ENCODE data around the gene RASA3. TPM values are rescaled to one million over a fixed set of nuclear protein-coding genes. Genes with fewer than 3 reads are reported as not detected.
A peak's percentile ranks its signal among the peaks of the same experiment; 100 is the strongest.

The RASA3 gene
- total RNA-seq, 1 donor from 2014 or later, result 14.6 TPM

DNA sequence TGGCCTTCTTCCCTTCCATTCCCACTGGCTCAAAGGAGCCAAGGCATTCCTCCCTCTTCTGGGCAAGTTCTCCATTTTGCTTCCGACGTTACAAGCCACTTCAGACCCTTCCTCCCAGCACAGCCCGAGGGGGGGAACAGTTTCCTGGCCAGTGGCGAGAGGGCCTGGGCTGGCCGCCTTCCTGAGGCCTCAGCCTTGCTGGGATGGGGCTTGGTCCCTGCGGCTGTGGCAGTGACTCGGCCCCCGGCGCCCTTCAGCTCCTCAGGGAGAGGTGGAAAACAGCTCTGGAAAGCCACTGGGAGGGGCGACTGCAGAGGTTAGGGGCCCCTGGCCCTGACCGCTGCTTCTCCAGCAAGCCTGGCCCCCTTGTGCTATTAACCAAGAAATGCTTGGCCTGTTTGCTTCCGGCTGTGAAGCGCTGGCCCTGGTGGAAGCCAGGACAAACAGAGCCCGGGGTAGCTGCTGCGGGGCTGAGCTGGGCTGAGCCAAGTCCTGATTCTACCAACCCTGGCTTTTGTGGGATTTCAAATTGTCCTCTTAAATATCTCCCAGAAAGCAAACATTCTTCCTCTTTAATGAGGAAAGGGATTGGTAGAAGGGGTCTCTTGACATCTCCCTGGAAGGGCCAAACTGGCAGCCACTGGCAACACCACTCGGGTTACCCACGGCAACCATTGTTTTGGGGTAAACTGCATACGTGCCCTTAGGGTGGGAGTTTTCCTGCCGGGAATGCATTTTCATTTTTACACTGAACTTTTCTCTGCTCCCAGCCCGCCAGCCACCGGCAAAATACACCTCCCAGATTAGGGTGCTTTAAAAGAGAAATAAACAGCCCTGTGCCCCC, 197.2 kb downstream of the RASA3 start:
- H3K4me3 Mint-ChIP-seq, result no peak overlapping the region
- H3K4me1 Mint-ChIP-seq, result peaks cover 31% of the 10 kb centered on the region
- DNase-seq (ENCODE audit: low spot score in 2 of 2, unreplicated experiment in 2 of 2), result peak in 1 of 2 experiments; percentile 16
- no peaks in the 10 kb centered on the region for H3K27me3 Mint-ChIP-seq (ENCODE audit: low read depth)
- H3K9me3 Mint-ChIP-seq, result no peaks in the 10 kb centered on the region
- TF ChIP-seq, protein P1, sequence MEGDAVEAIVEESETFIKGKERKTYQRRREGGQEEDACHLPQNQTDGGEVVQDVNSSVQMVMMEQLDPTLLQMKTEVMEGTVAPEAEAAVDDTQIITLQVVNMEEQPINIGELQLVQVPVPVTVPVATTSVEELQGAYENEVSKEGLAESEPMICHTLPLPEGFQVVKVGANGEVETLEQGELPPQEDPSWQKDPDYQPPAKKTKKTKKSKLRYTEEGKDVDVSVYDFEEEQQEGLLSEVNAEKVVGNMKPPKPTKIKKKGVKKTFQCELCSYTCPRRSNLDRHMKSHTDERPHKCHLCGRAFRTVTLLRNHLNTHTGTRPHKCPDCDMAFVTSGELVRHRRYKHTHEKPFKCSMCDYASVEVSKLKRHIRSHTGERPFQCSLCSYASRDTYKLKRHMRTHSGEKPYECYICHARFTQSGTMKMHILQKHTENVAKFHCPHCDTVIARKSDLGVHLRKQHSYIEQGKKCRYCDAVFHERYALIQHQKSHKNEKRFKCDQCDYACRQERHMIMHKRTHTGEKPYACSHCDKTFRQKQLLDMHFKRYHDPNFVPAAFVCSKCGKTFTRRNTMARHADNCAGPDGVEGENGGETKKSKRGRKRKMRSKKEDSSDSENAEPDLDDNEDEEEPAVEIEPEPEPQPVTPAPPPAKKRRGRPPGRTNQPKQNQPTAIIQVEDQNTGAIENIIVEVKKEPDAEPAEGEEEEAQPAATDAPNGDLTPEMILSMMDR (IDR thresholded peaks at IDR 0.05; ENCODE audit: unreplicated experiment), result no peak
- H3K36me3 Mint-ChIP-seq, result no peaks in the 10 kb centered on the region
- H3K27ac Mint-ChIP-seq, result peak overlapping the region; percentile 39

DNA sequence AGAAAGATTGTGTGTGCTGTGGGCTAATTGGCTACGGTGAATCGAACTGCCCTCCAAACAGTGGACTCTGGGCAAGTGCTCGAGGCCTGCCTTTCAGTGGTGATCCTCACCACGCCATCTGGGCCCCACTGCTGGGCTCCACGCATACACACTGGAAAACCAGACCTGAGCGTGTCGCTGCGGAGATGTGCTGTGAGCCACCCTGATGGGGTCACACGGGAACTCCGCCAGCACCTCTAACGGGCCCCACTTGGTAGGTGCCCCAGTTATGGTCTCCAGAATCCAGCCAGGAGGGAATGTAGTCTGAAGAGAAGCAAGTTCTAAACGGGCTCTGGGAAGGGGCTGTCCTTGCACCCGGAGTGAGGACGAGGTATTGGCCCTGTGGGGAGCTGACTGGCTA, 197.8 kb downstream of the RASA3 start:
- H3K9me3 Mint-ChIP-seq, result no peaks in the 10 kb centered on the region
- no peaks in the 10 kb centered on the region for H3K36me3 Mint-ChIP-seq
- TF ChIP-seq, protein P1 (IDR thresholded peaks at IDR 0.05; ENCODE audit: unreplicated experiment), result no peak
- no peak overlapping the region for H3K4me3 Mint-ChIP-seq
- DNase-seq (ENCODE audit: low spot score in 2 of 2, unreplicated experiment in 2 of 2), result peak in 1 of 2 experiments; percentile 3
- H3K27ac Mint-ChIP-seq, result no peak overlapping the region
- peaks cover 31% of the 10 kb centered on the region for H3K4me1 Mint-ChIP-seq
- no peaks in the 10 kb centered on the region for H3K27me3 Mint-ChIP-seq (ENCODE audit: low read depth)

DNA sequence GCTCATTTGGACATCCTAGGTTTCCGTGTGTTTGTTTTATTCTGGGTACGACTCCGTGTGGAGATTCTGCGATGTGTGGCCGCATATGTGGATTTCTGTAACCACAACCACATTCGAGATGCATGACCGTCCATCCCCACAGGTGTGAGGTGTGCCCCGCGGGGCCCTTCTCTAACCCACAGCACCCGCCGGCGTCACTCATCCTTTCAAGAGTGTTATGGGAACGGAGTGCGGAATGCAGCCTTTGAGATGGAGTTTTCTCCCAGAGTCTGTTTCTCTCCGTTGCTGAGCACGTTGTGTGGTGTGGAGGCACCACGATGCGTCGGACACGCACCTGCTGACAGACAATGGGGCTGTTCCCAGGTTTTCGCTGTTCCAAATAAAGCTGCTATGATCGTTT, 198.5 kb downstream of the RASA3 start:
- Mint-ChIP-seq H3K27ac (no peak overlapping the region), H3K27me3 (ENCODE audit: low read depth) (no peaks in the 10 kb centered on the region), H3K4me3 (no peak overlapping the region), H3K9me3 (no peaks in the 10 kb centered on the region), H3K4me1 (peaks cover 31% of the 10 kb centered on the region), H3K36me3 (no peaks in the 10 kb centered on the region)
- TF ChIP-seq, protein P1 (IDR thresholded peaks at IDR 0.05; ENCODE audit: unreplicated experiment), result no peak
- DNase-seq (ENCODE audit: low spot score in 2 of 2, unreplicated experiment in 2 of 2), result no peak

DNA sequence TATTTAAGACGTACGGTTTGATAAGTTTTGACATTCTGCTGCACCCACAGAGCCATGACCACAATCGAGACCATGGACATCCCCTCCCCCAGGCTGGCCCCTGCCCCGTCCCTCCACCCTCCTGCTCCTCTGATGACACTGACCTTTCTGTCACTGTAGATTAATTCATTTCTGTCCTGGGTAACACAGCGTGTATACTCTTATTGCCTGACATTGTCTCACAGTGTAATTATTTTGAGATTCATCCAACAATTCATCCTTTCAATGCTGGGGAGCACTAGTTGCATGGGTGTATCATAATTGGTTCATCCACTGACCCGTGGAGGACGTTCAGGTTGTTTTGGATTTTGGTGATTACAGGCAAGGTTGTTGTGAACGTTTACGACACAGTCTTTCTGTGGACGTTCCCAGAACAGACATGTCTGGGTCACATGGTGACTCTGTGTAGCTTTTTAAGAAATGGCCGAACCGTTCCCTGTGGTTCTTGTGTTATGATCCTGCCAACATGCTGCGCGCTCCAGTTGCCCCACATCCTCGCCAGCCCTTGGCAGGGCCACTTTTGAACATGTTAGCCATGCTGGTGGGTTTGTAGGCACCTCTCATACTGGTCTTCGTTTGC, 200.5 kb downstream of the RASA3 start:
- Mint-ChIP-seq H3K4me3 (no peak overlapping the region), H3K4me1 (peaks cover 22% of the 10 kb centered on the region), H3K27ac (no peak overlapping the region), H3K36me3 (no peaks in the 10 kb centered on the region), H3K9me3 (no peaks in the 10 kb centered on the region), H3K27me3 (ENCODE audit: low read depth) (peaks cover 1% of the 10 kb centered on the region)
- no peak for DNase-seq (ENCODE audit: low spot score in 2 of 2, unreplicated experiment in 2 of 2)
- TF ChIP-seq, protein P1 (IDR thresholded peaks at IDR 0.05; ENCODE audit: unreplicated experiment), result no peak

DNA sequence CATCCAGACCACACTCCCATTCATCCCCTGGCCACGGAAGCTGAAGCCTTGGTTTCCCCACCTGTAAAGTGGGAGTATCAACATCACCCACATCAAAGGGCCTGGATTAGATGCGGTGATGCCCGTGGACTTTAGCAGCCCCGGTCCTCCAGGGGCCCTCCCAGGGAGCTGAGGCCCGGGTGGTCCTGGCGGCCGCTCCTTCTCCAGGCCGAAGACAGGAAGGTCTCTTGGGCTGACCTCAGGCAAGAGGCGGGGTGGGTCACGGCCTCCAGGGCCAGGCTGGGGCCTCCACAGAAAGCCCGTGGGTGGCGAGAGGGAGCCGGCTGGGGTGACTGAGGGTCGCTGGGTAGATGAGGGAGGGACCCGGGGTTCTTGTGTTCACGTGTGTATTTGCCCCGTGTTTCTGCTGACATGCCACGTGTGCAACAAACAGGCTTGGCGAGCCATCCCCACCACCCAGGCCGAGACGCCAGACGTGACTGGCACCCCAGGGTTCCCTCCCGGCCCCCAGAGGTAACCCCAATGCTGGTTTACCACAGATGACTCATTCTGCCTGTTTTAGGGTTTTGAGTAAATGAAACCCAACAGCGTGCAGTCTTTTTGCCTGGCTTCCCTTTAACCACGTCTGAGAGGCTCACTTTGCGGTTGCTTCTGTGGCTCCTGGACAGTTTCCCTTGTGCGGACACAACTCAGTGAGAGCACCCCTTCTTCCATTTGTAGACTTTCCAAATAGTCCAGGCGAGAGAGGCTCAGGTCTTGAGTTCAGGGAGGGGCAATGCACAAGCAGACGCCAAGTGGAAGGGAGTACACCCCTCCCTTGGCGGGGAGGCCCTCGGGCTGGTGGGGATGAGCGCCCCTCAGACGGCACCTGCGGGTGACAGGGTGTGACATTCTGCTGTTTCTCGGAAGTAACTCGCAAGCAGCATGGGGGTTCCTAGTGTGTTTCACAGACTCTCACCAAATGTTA, 201.5 kb downstream of the RASA3 start:
- peaks cover 3% of the 10 kb centered on the region for H3K27me3 Mint-ChIP-seq (ENCODE audit: low read depth)
- no peaks in the 10 kb centered on the region for H3K36me3 Mint-ChIP-seq
- DNase-seq (ENCODE audit: low spot score in 2 of 2, unreplicated experiment in 2 of 2), result peak in 1 of 2 experiments; percentile 35
- TF ChIP-seq, protein P1 (IDR thresholded peaks at IDR 0.05; ENCODE audit: unreplicated experiment), result no peak
- H3K27ac Mint-ChIP-seq, result no peak overlapping the region
- H3K4me3 Mint-ChIP-seq, result no peak overlapping the region
- peaks cover 16% of the 10 kb centered on the region for H3K4me1 Mint-ChIP-seq
- no peaks in the 10 kb centered on the region for H3K9me3 Mint-ChIP-seq
